Measurements from ENCODE around the gene ATP5PF. TPM values are rescaled to one million over a fixed set of nuclear protein-coding genes. Genes with fewer than 3 reads are reported as not detected.

The ATP5PF gene
- total RNA-seq, 1 experiment from 2014 or later = 132 TPM

DNA sequence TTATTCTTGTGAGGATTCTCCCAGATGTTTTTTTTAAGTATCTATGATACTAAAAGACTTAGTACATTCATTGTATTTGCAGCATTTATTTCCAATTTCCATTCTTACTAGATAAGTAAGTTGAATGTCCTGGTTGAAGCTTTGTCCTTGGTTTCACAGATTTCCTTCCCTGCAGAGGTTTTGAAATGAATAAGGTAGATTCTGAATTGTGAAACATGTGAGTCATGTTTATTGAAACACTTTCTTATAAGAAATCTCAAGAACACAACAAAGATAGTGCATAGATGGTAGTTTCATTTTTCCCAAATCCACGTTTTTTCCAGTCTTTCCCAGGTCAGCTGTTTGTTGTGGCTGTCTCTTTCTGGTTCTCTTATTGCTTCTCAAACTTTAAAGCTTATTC lies 24.9 kb upstream of the ATP5PF start:
- POLR2A ChIA-PET = no interaction called here
- no peak for DNase-seq (ENCODE audit: low read depth, low spot score)
- H3K27ac ChIP-seq (ENCODE audit: low read depth, low read length) = no peak overlapping the region
- RAD21 ChIA-PET (ENCODE audit: low non-redundant PET in 1 of 2, low total read pairs in 2 of 2, uncharacterized antibody in 2 of 2, unreplicated experiment in 2 of 2) = no interaction called here
- H3K4me1 ChIP-seq (ENCODE audit: control insufficient read depth in 1 of 2, insufficient read depth in 2 of 2, low read length in 2 of 2) = no peaks in the 10 kb centered on the region
- no peak overlapping the region for H3K4me3 ChIP-seq (replicated peaks in 1 of 2; ENCODE audit: low read depth in 1 of 2, low read length in 2 of 2)
- intact Hi-C loops (cut with micrococcal nuclease) = no loop called here
- no TSS peak for BruUV-seq (replicated peaks)
- H3K9me3 ChIP-seq (ENCODE audit: control insufficient read depth in 1 of 2, insufficient read depth in 1 of 2, low read depth in 1 of 2, low read length in 2 of 2) = no peaks in the 10 kb centered on the region
- no peaks in the 10 kb centered on the region for H4K20me1 ChIP-seq (ENCODE audit: insufficient read depth)
- H3K36me3 ChIP-seq (ENCODE audit: control insufficient read depth in 1 of 2, insufficient read depth in 2 of 2, low read length in 2 of 2) = peaks cover 10 to 27% of the 10 kb centered on the region in 2 experiments; a peak in 3 of 4 replicates
- no peak for TF ChIP-seq ELF1 (IDR thresholded peaks at IDR 0.05; ENCODE audit: borderline replicate concordance, low read depth)
- no peak for TF ChIP-seq FOSL1 (IDR thresholded peaks at IDR 0.05; ENCODE audit: low read depth)
- no peak for TF ChIP-seq ZNF274 (IDR thresholded peaks at IDR 0.05; ENCODE audit: low read depth, low read length)
- TF ChIP-seq CBX3 (IDR thresholded peaks at IDR 0.05; ENCODE audit: low read depth) = no peak
- no peak for TF ChIP-seq SP1 (IDR thresholded peaks at IDR 0.05; ENCODE audit: low read depth)
- TF ChIP-seq YY1 (IDR thresholded peaks at IDR 0.05; ENCODE audit: extremely low read depth, insufficient replicate concordance, low read depth, low read length) = no peak
- no peak for TF ChIP-seq EZH2 (IDR thresholded peaks at IDR 0.05)
- TF ChIP-seq SIN3A (IDR thresholded peaks at IDR 0.05; ENCODE audit: low read depth) = no peak
- no peak for TF ChIP-seq ZBTB33 (IDR thresholded peaks at IDR 0.05; ENCODE audit: extremely low read depth, insufficient replicate concordance, low read length)
- no peak for TF ChIP-seq MAX (IDR thresholded peaks at IDR 0.05)
- TF ChIP-seq ZFX (IDR thresholded peaks at IDR 0.05) = no peak
- TF ChIP-seq TCF7L2 (IDR thresholded peaks at IDR 0.05; ENCODE audit: borderline replicate concordance, extremely low read depth, insufficient read depth, insufficient read length) = no peak
- no peak for TF ChIP-seq POLR2A (IDR thresholded peaks at IDR 0.05; ENCODE audit: borderline replicate concordance, extremely low read depth, insufficient read depth, insufficient read length)
- TF ChIP-seq JUND (IDR thresholded peaks at IDR 0.05) = no peak
- TF ChIP-seq CEBPB (IDR thresholded peaks at IDR 0.05; ENCODE audit: low read depth) = no peak
- no peak for TF ChIP-seq EGR1 (IDR thresholded peaks at IDR 0.05; ENCODE audit: low read depth)
- H3K79me2 ChIP-seq (ENCODE audit: insufficient read depth, low read length) = no peaks in the 10 kb centered on the region
- no peak for ATAC-seq
- H3K4me2 ChIP-seq (ENCODE audit: low read length) = no peak overlapping the region
- H2AFZ ChIP-seq (ENCODE audit: low read depth, low read length, poor library complexity, severe bottlenecking) = no peak overlapping the region
- H3K27me3 ChIP-seq (ENCODE audit: insufficient read depth, low read length) = no peaks in the 10 kb centered on the region
- no peak overlapping the region for H3K9ac ChIP-seq (ENCODE audit: low read length)
- H3K9me2 ChIP-seq (ENCODE audit: insufficient read depth) = no peaks in the 10 kb centered on the region
- CTCF ChIA-PET = interaction anchor here (1.1 kb wide), 1 partner anchor 42 kb away, joined by 4 read pairs; no protein-coding TSS in a partner anchor
